HepG2 (cell line): Measurements from ENCODE around the gene CADPS. TPM values are rescaled to one million over a fixed set of nuclear protein-coding genes. Genes with fewer than 3 reads are reported as not detected.

Experiments
- ATAC-seq: fragments of 200-7000 bp; cut with Tn5 transposase; 3 replicates; pipeline ENCODE4 v1.9.1; 2020; ENCODE audit warnings: mild to moderate bottlenecking, moderate library complexity
- BruUV-seq: library from RNA; stranded (reverse); fragments of 400-500 nt; replicated peaks from 2 replicates; lab custom pipeline; 2021; lab: Mats Ljungman, UMichigan
- CTCF ChIA-PET: fragments of 300-600 bp; formaldehyde crosslinking; extraction: SDS; loops from one replicate; lab custom pipeline; 2021; ENCODE audit warnings: low total read pairs, inconsistent platforms, low intra/inter-chr PET ratio; lab: Yijun Ruan, JAX
- POLR2A ChIA-PET: fragments of 350-600 bp; sonication (Branson Sonifier 250); formaldehyde crosslinking; loops from one replicate; lab custom pipeline; 2020; ENCODE audit warnings: antibody characterized with exemption, inconsistent platforms; lab: Yijun Ruan, JAX
- DNase-seq: peaks from one replicate; pipeline ENCODE4 v3.0.0-alpha.2; 2015; ENCODE audit warnings: low spot score
- FAIRE-seq: peaks from 3 replicates; lab custom pipeline; 2011; peaks lifted over from hg19 to GRCh38; lab: Jason Lieb, UNC
- H2AFZ ChIP-seq: one replicate; pipeline ENCODE4 v1.6.1; 2011; ENCODE audit warnings: low read length, inconsistent platforms
- H3K27ac ChIP-seq: fragments of 300-600 bp; 3 replicates; pipeline ENCODE4 v1.8.0; 2011; ENCODE audit warnings: mixed run types, mild to moderate bottlenecking, mixed read lengths, low read length, inconsistent platforms; ENCODE audit not compliant: insufficient read depth; ENCODE audit errors: extremely low read length
- H3K27me3 ChIP-seq, 2 experiments: fragments of 200-600 bp in 1 of 2; 2 replicates in 1 of 2; 3 replicates in 1 of 2; pipeline versions ENCODE4 v1.6.0 to v1.8.0; 2011; ENCODE audit warnings: low read length in 2 of 2, mild to moderate bottlenecking in 2 of 2, moderate library complexity in 2 of 2, inconsistent platforms in 1 of 2; ENCODE audit not compliant: insufficient read depth in 2 of 2, control insufficient read depth in 1 of 2
- H3K36me3 ChIP-seq, 2 experiments: fragments of 200-600 bp in 1 of 2; replicated peaks in 1 of 2; 2 replicates in 1 of 2; 3 replicates in 1 of 2; pipeline versions ENCODE4 v1.5.1 to v1.8.0; 2011; ENCODE audit warnings: low read length in 2 of 2, inconsistent platforms in 1 of 2; ENCODE audit not compliant: insufficient read depth in 2 of 2, control insufficient read depth in 1 of 2
- H3K4me1 ChIP-seq: 2 replicates; pipeline ENCODE4 v1.5.1; 2012; ENCODE audit warnings: low read length, inconsistent platforms; ENCODE audit not compliant: insufficient read depth
- H3K4me2 ChIP-seq: 2 replicates; pipeline ENCODE4 v1.6.0; 2011; ENCODE audit warnings: low read depth, low read length, inconsistent platforms
- H3K4me3 ChIP-seq, 3 experiments: fragments of 200-600 bp in 1 of 3; sonication (generic), shearing (Covaris generic) in 1 of 3; replicated peaks in 1 of 3; 2 replicates each; pipeline ENCODE4 v1.5.1; 2011 to 2016; ENCODE audit warnings: low read length in 3 of 3, inconsistent platforms in 2 of 3, low read depth in 2 of 3, mild to moderate bottlenecking in 2 of 3, control low read depth in 1 of 3, mixed read lengths in 1 of 3; ENCODE audit not compliant: insufficient read depth in 1 of 3
- H3K79me2 ChIP-seq: one replicate; pipeline ENCODE4 v1.6.1; 2011; ENCODE audit warnings: low read length, inconsistent platforms; ENCODE audit not compliant: insufficient read depth
- H3K9ac ChIP-seq: 2 replicates; pipeline ENCODE4 v1.6.0; 2011; ENCODE audit warnings: mild to moderate bottlenecking, low read depth, low read length, inconsistent platforms; ENCODE audit not compliant: insufficient read depth
- H3K9me3 ChIP-seq: 2 replicates; pipeline ENCODE4 v1.5.1; 2012; ENCODE audit warnings: mild to moderate bottlenecking, low read length
- H4K20me1 ChIP-seq: 2 replicates; pipeline ENCODE4 v1.6.0; 2011; ENCODE audit warnings: inconsistent platforms, mild to moderate bottlenecking, low read length, moderate library complexity; ENCODE audit not compliant: insufficient read depth
- HCFC1 ChIP-seq: fragments of 150-350 bp; IDR thresholded peaks from 2 replicates; pipeline ENCODE4 v1.6.1; 2014; ENCODE audit warnings: low read depth, low read length
- ISL2 ChIP-seq: sonication (generic); formaldehyde crosslinking; IDR thresholded peaks from 2 replicates; pipeline ENCODE4 v1.5.0; 2020; ENCODE audit warnings: missing genetic modification reagents
- KLF13 ChIP-seq: sonication (generic); formaldehyde crosslinking; IDR thresholded peaks from 2 replicates; pipeline ENCODE4 v1.4.0; 2020; ENCODE audit warnings: mild to moderate bottlenecking, missing genetic modification reagents
- MXD1 ChIP-seq: sonication (generic); formaldehyde crosslinking; IDR thresholded peaks from 2 replicates; pipeline ENCODE4 v1.4.0; 2020; ENCODE audit warnings: mild to moderate bottlenecking, missing genetic modification reagents
- SP140L ChIP-seq: sonication (generic); formaldehyde crosslinking; IDR thresholded peaks from 2 replicates; pipeline ENCODE4 v1.4.0; 2020; ENCODE audit warnings: missing genetic modification reagents, borderline replicate concordance
- ZFAT ChIP-seq: sonication (generic); formaldehyde crosslinking; conservative IDR thresholded peaks from 2 replicates; pipeline ENCODE4 v1.8.1; 2023; ENCODE audit warnings: missing genetic modification reagents, inconsistent platforms
- ZNF143 ChIP-seq: sonication (generic); formaldehyde crosslinking; IDR thresholded peaks from 2 replicates; pipeline ENCODE4 v1.4.0; 2020; ENCODE audit warnings: missing genetic modification reagents
- ZNF546 ChIP-seq: sonication (generic); formaldehyde crosslinking; conservative IDR thresholded peaks from 2 replicates; pipeline ENCODE4 v1.8.1; 2023; ENCODE audit warnings: mild to moderate bottlenecking, missing genetic modification reagents
- WGBS: methylation state at CpG from one replicate; pipeline ENCODE4 v1.1.6; 2017; ENCODE audit warnings: low lambda C conversion rate; 5-methylcytosine and 5-hydroxymethylcytosine counted together
- in situ Hi-C: cut with HindIII; loops from 2 replicates; pipeline ENCODE4 v1.10.0; 2017; ENCODE audit warnings: low pct_unique_long_range_greater_than_20kb; ENCODE audit not compliant: extremely low pct_ligation_motif_present
- intact Hi-C: fragments of 100-400 bp; cut with micrococcal nuclease; formaldehyde crosslinking; loops from one replicate; pipeline ENCODE4 v1.10.0; 2022; ENCODE audit not compliant: unreplicated experiment
- polyA plus RNA-seq, 8 experiments: library from polyadenylated mRNA; depleted of rRNA in 3 of 8; stranded (reverse) in 7 of 8; unstranded in 1 of 8; fragments of >200 nt; fragmentation: Illumina TruSeq in 4 of 8; extraction: Trizol in 4 of 8; gene quantifications; 2 replicates each; pipeline versions ENCODE4 v1.2.1 to v1.2.3, GENCODE V29; 2011 to 2016; ENCODE audit warnings: low read depth in 4 of 8, missing spikeins in 1 of 8, mixed read lengths in 1 of 8; ENCODE audit not compliant: insufficient read depth in 1 of 8
- total RNA-seq, 5 experiments: library from RNA; depleted of rRNA; stranded (reverse); fragments of >200 nt; fragmentation: Illumina TruSeq; extraction: Trizol; gene quantifications; 2 replicates each; pipeline ENCODE4 v1.2.3, GENCODE V29; 2016; ENCODE audit warnings: low read depth in 1 of 5
- TF ChIP-seq, protein P1 (sequence below): sonication (generic); formaldehyde crosslinking; IDR thresholded peaks from 2 replicates; pipeline ENCODE4 v1.4.0; 2020; ENCODE audit warnings: mild to moderate bottlenecking, low read depth, missing genetic modification reagents
- TF ChIP-seq, protein P2 (sequence below): IDR thresholded peaks from 2 replicates; pipeline ENCODE4 v1.6.1; 2016; ENCODE audit warnings: missing compliant biosample characterization, missing genetic modification reagents, borderline replicate concordance

CADPS gene
- total and polyA plus RNA-seq, 2 of the 13 experiments (the other 11 are each of a cell fraction or from before 2014, with no cell fraction given) = not detected

GRCh38 chr3:62823461-62824050, 51.7 kb downstream of the CADPS start (continued):
- no peak for TF ChIP-seq ZFAT (CRISPR knock-in tag)

DNA sequence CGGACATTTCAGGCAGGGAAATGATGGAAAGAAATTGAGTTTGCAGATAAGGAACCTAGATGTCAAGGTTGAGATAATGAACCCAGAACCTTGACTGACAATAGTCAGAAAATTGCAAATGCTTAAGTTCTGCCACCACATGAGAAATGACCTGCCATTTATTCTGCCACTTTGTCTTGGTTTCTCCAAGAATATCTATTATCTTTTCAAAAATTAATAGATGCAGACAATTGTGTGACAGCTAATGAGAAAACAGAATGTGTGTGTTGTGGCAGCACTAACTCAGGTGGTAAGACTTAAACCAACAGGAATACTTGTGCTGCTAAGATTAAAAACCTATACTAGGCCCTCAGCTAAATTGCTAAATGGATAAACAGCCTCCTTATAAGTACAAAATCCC, 52.3 kb downstream of the CADPS start:
- ATAC-seq (no peak), DNase-seq (no peak), FAIRE-seq (no peak)
- Histone ChIP-seq H3K79me2 (no peaks in the 10 kb centered on the region), H2AFZ (no peak overlapping the region), H3K4me3 (no peak overlapping the region), H3K36me3 (no peaks in the 10 kb centered on the region), H3K9ac (no peak overlapping the region), H4K20me1 (no peaks in the 10 kb centered on the region)
- POLR2A ChIA-PET = no interaction called here
- TF ChIP-seq ISL2 (CRISPR knock-in tag) (no peak), ZNF546 (CRISPR knock-in tag) (no peak), ZNF143 (CRISPR knock-in tag) (no peak), SP140L (CRISPR knock-in tag) (no peak), MXD1 (CRISPR knock-in tag) (no peak), HCFC1 (no peak), KLF13 (CRISPR knock-in tag) (no peak)
- TF ChIP-seq, protein P1, sequence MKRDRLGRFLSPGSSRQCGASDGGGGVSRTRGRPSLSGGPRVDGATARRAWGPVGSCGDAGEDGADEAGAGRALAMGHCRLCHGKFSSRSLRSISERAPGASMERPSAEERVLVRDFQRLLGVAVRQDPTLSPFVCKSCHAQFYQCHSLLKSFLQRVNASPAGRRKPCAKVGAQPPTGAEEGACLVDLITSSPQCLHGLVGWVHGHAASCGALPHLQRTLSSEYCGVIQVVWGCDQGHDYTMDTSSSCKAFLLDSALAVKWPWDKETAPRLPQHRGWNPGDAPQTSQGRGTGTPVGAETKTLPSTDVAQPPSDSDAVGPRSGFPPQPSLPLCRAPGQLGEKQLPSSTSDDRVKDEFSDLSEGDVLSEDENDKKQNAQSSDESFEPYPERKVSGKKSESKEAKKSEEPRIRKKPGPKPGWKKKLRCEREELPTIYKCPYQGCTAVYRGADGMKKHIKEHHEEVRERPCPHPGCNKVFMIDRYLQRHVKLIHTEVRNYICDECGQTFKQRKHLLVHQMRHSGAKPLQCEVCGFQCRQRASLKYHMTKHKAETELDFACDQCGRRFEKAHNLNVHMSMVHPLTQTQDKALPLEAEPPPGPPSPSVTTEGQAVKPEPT (CRISPR knock-in tag) = no peak
- TF ChIP-seq, protein P2, sequence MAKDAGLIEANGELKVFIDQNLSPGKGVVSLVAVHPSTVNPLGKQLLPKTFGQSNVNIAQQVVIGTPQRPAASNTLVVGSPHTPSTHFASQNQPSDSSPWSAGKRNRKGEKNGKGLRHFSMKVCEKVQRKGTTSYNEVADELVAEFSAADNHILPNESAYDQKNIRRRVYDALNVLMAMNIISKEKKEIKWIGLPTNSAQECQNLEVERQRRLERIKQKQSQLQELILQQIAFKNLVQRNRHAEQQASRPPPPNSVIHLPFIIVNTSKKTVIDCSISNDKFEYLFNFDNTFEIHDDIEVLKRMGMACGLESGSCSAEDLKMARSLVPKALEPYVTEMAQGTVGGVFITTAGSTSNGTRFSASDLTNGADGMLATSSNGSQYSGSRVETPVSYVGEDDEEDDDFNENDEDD (CRISPR knock-in tag) = no peak
- TF ChIP-seq, all 625 proteins: peak for 0
- CTCF ChIA-PET = no interaction called here
- BruUV-seq = no TSS peak
- in situ Hi-C loops = no loop called here
- H3K4me2 ChIP-seq = no peak overlapping the region
- WGBS = 6% methylated on average over 1 of the region's 1 CpG
- intact Hi-C loops = no loop called here
- H3K4me1 ChIP-seq = no peaks in the 10 kb centered on the region
- no peaks in the 10 kb centered on the region; a peak in 1 of 5 replicates for H3K27me3 ChIP-seq
- H3K27ac ChIP-seq = no peak overlapping the region
- no peaks in the 10 kb centered on the region for H3K9me3 ChIP-seq
